Ishikawa (cell line): ENCODE results near the gene PCSK4.

Source experiments
- CEBPB ChIP-seq: IDR thresholded peaks from 2 replicates; pipeline ENCODE4 v1.6.1; 2012
- CREB1 ChIP-seq: IDR thresholded peaks from 2 replicates; pipeline ENCODE4 v1.6.1; 2012; ENCODE audit warnings: low read depth
- EGR1 ChIP-seq: IDR thresholded peaks from 2 replicates; pipeline ENCODE4 v1.6.1; 2012
- EP300 ChIP-seq: IDR thresholded peaks from 2 replicates; pipeline ENCODE4 v1.6.1; 2012; ENCODE audit warnings: borderline replicate concordance
- FOXM1 ChIP-seq: IDR thresholded peaks from 2 replicates; pipeline ENCODE4 v1.6.1; 2012; ENCODE audit warnings: low read depth, borderline replicate concordance
- MAX ChIP-seq: IDR thresholded peaks from 2 replicates; pipeline ENCODE4 v1.6.1; 2012
- RAD21 ChIP-seq: IDR thresholded peaks from 2 replicates; pipeline ENCODE4 v1.6.1; 2012; ENCODE audit warnings: low read depth
- REST ChIP-seq: IDR thresholded peaks from 2 replicates; pipeline ENCODE4 v1.6.1; 2012; ENCODE audit warnings: low read depth, mild to moderate bottlenecking
- TAF1 ChIP-seq: IDR thresholded peaks from 2 replicates; pipeline ENCODE4 v1.6.1; 2012; ENCODE audit warnings: low read depth, mild to moderate bottlenecking
- TCF12 ChIP-seq: IDR thresholded peaks from 2 replicates; pipeline ENCODE4 v1.6.1; 2012; ENCODE audit warnings: low read depth
- TEAD4 ChIP-seq: IDR thresholded peaks from 2 replicates; pipeline ENCODE4 v1.6.1; 2012

GRCh38 chr19:1470055-1470304 is 20.2 kb downstream of the PCSK4 start:
- no peak for TF ChIP-seq REST
- no peak for TF ChIP-seq CREB1
- no peak for TF ChIP-seq TAF1
- TF ChIP-seq EP300, result no peak
- no peak for TF ChIP-seq MAX
- no peak for TF ChIP-seq RAD21
- no peak for TF ChIP-seq TEAD4
- TF ChIP-seq CEBPB, result no peak
- TF ChIP-seq TCF12, result no peak
- TF ChIP-seq FOXM1, result no peak
- TF ChIP-seq EGR1, result no peak
